CD14-positive monocyte (primary cell): ENCODE results near the gene SFXN2. TPM values are rescaled to one million over a fixed set of nuclear protein-coding genes. Genes with fewer than 3 reads are reported as not detected.

ENCODE experiments used
- DNase-seq, 3 donors: peaks; one replicate each; pipeline ENCODE4 v3.0.0-alpha.2; 2011 to 2022
- H2AFZ ChIP-seq: 2 replicates; pipeline ENCODE4 v1.6.0; 2012; ENCODE audit warnings: mild to moderate bottlenecking, low read depth, low read length, inconsistent platforms; ENCODE audit not compliant: insufficient read depth, poor library complexity, severe bottlenecking
- H3K27ac ChIP-seq, 2 donors: 1 replicate in 1 of 2; 2 replicates in 1 of 2; pipeline ENCODE4 v1.5.1; 2012 to 2013; ENCODE audit warnings: low read length in 2 of 2, control low read depth in 1 of 2, inconsistent platforms in 1 of 2, low read depth in 1 of 2, mild to moderate bottlenecking in 1 of 2
- H3K27me3 ChIP-seq, 2 donors: one replicate each; pipeline versions ENCODE4 v1.6.0 to v1.6.1; 2011 to 2013; ENCODE audit warnings: low read length in 2 of 2; ENCODE audit not compliant: control insufficient read depth in 2 of 2, insufficient read depth in 2 of 2
- H3K36me3 ChIP-seq, 2 donors: replicated peaks in 1 of 2; 1 replicate in 1 of 2; 2 replicates in 1 of 2; pipeline versions ENCODE4 v1.5.1 to v1.6.1; 2012 to 2013; ENCODE audit warnings: low read length in 2 of 2, control low read depth in 1 of 2, inconsistent platforms in 1 of 2, mild to moderate bottlenecking in 1 of 2; ENCODE audit not compliant: insufficient read depth in 2 of 2, control insufficient read depth in 1 of 2
- H3K4me1 ChIP-seq, 2 donors: 1 replicate in 1 of 2; 2 replicates in 1 of 2; pipeline versions ENCODE4 v1.5.1 to v1.6.1; 2012 to 2013; ENCODE audit warnings: low read length in 2 of 2, control low read depth in 1 of 2, inconsistent platforms in 1 of 2, mild to moderate bottlenecking in 1 of 2, moderate library complexity in 1 of 2; ENCODE audit not compliant: insufficient read depth in 2 of 2, control insufficient read depth in 1 of 2
- H3K4me2 ChIP-seq: replicated peaks from 2 replicates; pipeline ENCODE3; 2012; ENCODE audit warnings: low read length, moderate library complexity, mild to moderate bottlenecking; ENCODE audit not compliant: poor library complexity, severe bottlenecking; ENCODE audit errors: extremely low read depth
- H3K4me3 ChIP-seq, 3 experiments: fragments of 200-600 bp in 1 of 3; sonication (generic) in 1 of 3; replicated peaks in 1 of 3; 1 replicate in 2 of 3; 2 replicates in 1 of 3; pipeline ENCODE4 v1.5.1; 2011 to 2013; ENCODE audit warnings: low read length in 3 of 3, mild to moderate bottlenecking in 3 of 3, control low read depth in 2 of 3, low read depth in 2 of 3, inconsistent platforms in 1 of 3, moderate library complexity in 1 of 3
- H3K79me2 ChIP-seq: 2 replicates; pipeline ENCODE4 v1.6.0; 2012; ENCODE audit warnings: mild to moderate bottlenecking, control low read depth, inconsistent platforms, low read length, moderate library complexity; ENCODE audit not compliant: insufficient read depth
- H3K9ac ChIP-seq: 2 replicates; pipeline ENCODE4 v1.6.0; 2017; ENCODE audit warnings: low read length, mild to moderate bottlenecking; ENCODE audit not compliant: insufficient read depth, poor library complexity, severe bottlenecking
- H3K9me3 ChIP-seq, 2 donors: replicated peaks in 1 of 2; 1 replicate in 1 of 2; 2 replicates in 1 of 2; pipeline versions ENCODE4 v1.5.1 to v1.6.1; 2012 to 2013; ENCODE audit warnings: low read length in 2 of 2, control low read depth in 1 of 2; ENCODE audit not compliant: control insufficient read depth in 1 of 2, insufficient read depth in 1 of 2
- H4K20me1 ChIP-seq: 2 replicates; pipeline ENCODE4 v1.6.0; 2012; ENCODE audit warnings: mild to moderate bottlenecking, low read length, control low read depth, moderate library complexity; ENCODE audit not compliant: insufficient read depth
- H3K27ac Mint-ChIP-seq, 7 donors: one replicate each; pipeline ENCODE4 v1.8.0; 2020; ENCODE audit warnings: mild to moderate bottlenecking in 7 of 7, mixed read lengths in 7 of 7, moderate library complexity in 6 of 7, inconsistent platforms in 2 of 7
- H3K27me3 Mint-ChIP-seq, 3 donors: one replicate each; pipeline ENCODE4 v1.8.0; 2021 to 2022; ENCODE audit warnings: low read depth in 3 of 3, mild to moderate bottlenecking in 3 of 3, mixed read lengths in 3 of 3, moderate library complexity in 3 of 3, inconsistent platforms in 1 of 3
- H3K36me3 Mint-ChIP-seq, 2 donors: one replicate each; pipeline ENCODE4 v1.8.0; 2020; ENCODE audit warnings: mixed read lengths in 2 of 2, inconsistent platforms in 1 of 2, mild to moderate bottlenecking in 1 of 2
- H3K4me1 Mint-ChIP-seq: one replicate; pipeline ENCODE4 v1.8.0; 2020; ENCODE audit warnings: mild to moderate bottlenecking, mixed read lengths
- H3K4me3 Mint-ChIP-seq, 2 donors: one replicate each; pipeline ENCODE4 v1.8.0; 2020; ENCODE audit warnings: mild to moderate bottlenecking in 2 of 2, mixed read lengths in 2 of 2, moderate library complexity in 1 of 2
- H3K9me3 Mint-ChIP-seq, 7 donors: one replicate each; pipeline ENCODE4 v1.8.0; 2020 to 2022; ENCODE audit warnings: mixed read lengths in 7 of 7, mild to moderate bottlenecking in 6 of 7, moderate library complexity in 6 of 7, inconsistent platforms in 2 of 7
- CTCF ChIP-seq: fragments of 200-600 bp; IDR thresholded peaks from one replicate; pipeline ENCODE4 v1.8.0; 2022; ENCODE audit warnings: antibody characterized with exemption, mild to moderate bottlenecking
- WGBS: methylation state at CpG from one replicate; pipeline ENCODE4 v1.1.5; 2013; ENCODE audit warnings: missing lambda C conversion rate; ENCODE audit not compliant: insufficient coverage; 5-methylcytosine and 5-hydroxymethylcytosine counted together
- intact Hi-C, 2 donors: fragments of 100-400 bp; cut with micrococcal nuclease; formaldehyde crosslinking; loops; one replicate each; pipeline versions ENCODE4 v1.15.0 to v1.15.1; 2023
- polyA plus RNA-seq, 3 donors: library from polyadenylated mRNA; depleted of rRNA in 1 of 3; unstranded in 2 of 3; stranded (reverse) in 1 of 3; fragments of 300-500 nt in 2 of 3; fragments of >200 nt in 1 of 3; fragmentation: Illumina TruSeq in 2 of 3; gene quantifications; 1 replicate in 2 of 3; 2 replicates in 1 of 3; pipeline ENCODE4 v1.2.3, GENCODE V29; 2012 to 2021

Gene SFXN2
- polyA plus RNA-seq, 3 donors = 1.3 to 2.0 (median 1.8) TPM

- no peak for DNase-seq
- no peak overlapping the region for H3K4me3 ChIP-seq
- H3K36me3 ChIP-seq = no peaks in the 10 kb centered on the region
- H4K20me1 ChIP-seq = no peaks in the 10 kb centered on the region
- Mint-ChIP-seq H3K27ac (no peak overlapping the region), H3K4me3 (no peak overlapping the region), H3K27me3 (no peaks in the 10 kb centered on the region), H3K9me3 (peaks cover 0 to 6% (median 0%) of the 10 kb centered on the region in 7 donors), H3K4me1 (peaks cover 11% of the 10 kb centered on the region), H3K36me3 (peaks cover 0 to 7% of the 10 kb centered on the region in 2 donors)
- no peaks in the 10 kb centered on the region for H3K9me3 ChIP-seq
- no peak overlapping the region for H3K27ac ChIP-seq
- H2AFZ ChIP-seq = no peak overlapping the region
- H3K27me3 ChIP-seq = no peaks in the 10 kb centered on the region
- intact Hi-C loops = no loop called here
- H3K4me1 ChIP-seq = peaks cover 0 to 6% of the 10 kb centered on the region in 2 donors
- H3K79me2 ChIP-seq = peaks cover 10% of the 10 kb centered on the region
- no peak overlapping the region for H3K4me2 ChIP-seq
- 100% methylated on average over 1 of the region's 6 CpGs for WGBS
- no peak for TF ChIP-seq CTCF
- H3K9ac ChIP-seq = no peak overlapping the region
These were observed 6.4 kb downstream of the SFXN2 start for GRCh38 chr10:102720775-102721301.

- no peak overlapping the region for H3K4me3 Mint-ChIP-seq
- H3K79me2 ChIP-seq = peaks cover 4% of the 10 kb centered on the region
- H3K9me3 Mint-ChIP-seq = peaks cover 0 to 6% (median 0%) of the 10 kb centered on the region in 7 donors
- no peak overlapping the region for H3K9ac ChIP-seq
- H3K4me2 ChIP-seq = no peak overlapping the region
- no peaks in the 10 kb centered on the region for H3K27me3 ChIP-seq
- H3K36me3 Mint-ChIP-seq = peaks cover 8 to 10% of the 10 kb centered on the region in 2 donors
- DNase-seq = no peak
- H3K36me3 ChIP-seq = no peaks in the 10 kb centered on the region
- no peaks in the 10 kb centered on the region for H4K20me1 ChIP-seq
- H3K4me1 ChIP-seq = peaks cover 0 to 6% of the 10 kb centered on the region in 2 donors
- 86% methylated on average over 4 of the region's 4 CpGs for WGBS
- H3K4me3 ChIP-seq = no peak overlapping the region
- TF ChIP-seq CTCF = no peak
- no peak overlapping the region for H2AFZ ChIP-seq
- H3K9me3 ChIP-seq = no peaks in the 10 kb centered on the region
- intact Hi-C loops = no loop called here
- H3K27ac Mint-ChIP-seq = no peak overlapping the region
- H3K27me3 Mint-ChIP-seq = no peaks in the 10 kb centered on the region
- peaks cover 17% of the 10 kb centered on the region for H3K4me1 Mint-ChIP-seq
- H3K27ac ChIP-seq = no peak overlapping the region
These were observed 7.5 kb downstream of the SFXN2 start for GRCh38 chr10:102721954-102722353.
